Neural crest cell (in vitro differentiated cells): ENCODE measurements around the gene MDP1. TPM values are rescaled to one million over a fixed set of nuclear protein-coding genes. Genes with fewer than 3 reads are reported as not detected.

ENCODE experiments used
- DNase-seq: peaks from one replicate; pipeline ENCODE4 v3.0.0; 2021; ENCODE audit warnings: low read depth, mixed read lengths, low spot score
- H3K27ac Mint-ChIP-seq: one replicate; pipeline ENCODE4 v1.8.0; 2021; ENCODE audit warnings: mild to moderate bottlenecking, mixed read lengths; ENCODE audit not compliant: unreplicated experiment
- H3K27me3 Mint-ChIP-seq: 2 replicates; pipeline ENCODE4 v1.8.0; 2021; ENCODE audit warnings: low read depth, mild to moderate bottlenecking, mixed read lengths
- H3K36me3 Mint-ChIP-seq: 2 replicates; pipeline ENCODE4 v1.8.0; 2021; ENCODE audit warnings: low read depth, mild to moderate bottlenecking, mixed read lengths
- H3K4me1 Mint-ChIP-seq: 2 replicates; pipeline ENCODE4 v1.8.0; 2021; ENCODE audit warnings: mixed read lengths
- H3K4me3 Mint-ChIP-seq: one replicate; pipeline ENCODE4 v1.8.0; 2021; ENCODE audit warnings: mild to moderate bottlenecking, mixed read lengths
- H3K9me3 Mint-ChIP-seq: 2 replicates; pipeline ENCODE4 v1.8.0; 2021; ENCODE audit warnings: mixed read lengths
- CTCF ChIP-seq: fragments of 200-600 bp; sonication (generic); conservative IDR thresholded peaks from 2 replicates; pipeline ENCODE4 v1.5.0; 2021; ENCODE audit warnings: antibody characterized with exemption, mild to moderate bottlenecking
- total RNA-seq: library from RNA; stranded (reverse); gene quantifications from 2 replicates; pipeline ENCODE4 v1.2.1, GENCODE V29; 2021

Gene MDP1
- total RNA-seq, 1 donor from 2014 or later = 25.9 TPM

DNA sequence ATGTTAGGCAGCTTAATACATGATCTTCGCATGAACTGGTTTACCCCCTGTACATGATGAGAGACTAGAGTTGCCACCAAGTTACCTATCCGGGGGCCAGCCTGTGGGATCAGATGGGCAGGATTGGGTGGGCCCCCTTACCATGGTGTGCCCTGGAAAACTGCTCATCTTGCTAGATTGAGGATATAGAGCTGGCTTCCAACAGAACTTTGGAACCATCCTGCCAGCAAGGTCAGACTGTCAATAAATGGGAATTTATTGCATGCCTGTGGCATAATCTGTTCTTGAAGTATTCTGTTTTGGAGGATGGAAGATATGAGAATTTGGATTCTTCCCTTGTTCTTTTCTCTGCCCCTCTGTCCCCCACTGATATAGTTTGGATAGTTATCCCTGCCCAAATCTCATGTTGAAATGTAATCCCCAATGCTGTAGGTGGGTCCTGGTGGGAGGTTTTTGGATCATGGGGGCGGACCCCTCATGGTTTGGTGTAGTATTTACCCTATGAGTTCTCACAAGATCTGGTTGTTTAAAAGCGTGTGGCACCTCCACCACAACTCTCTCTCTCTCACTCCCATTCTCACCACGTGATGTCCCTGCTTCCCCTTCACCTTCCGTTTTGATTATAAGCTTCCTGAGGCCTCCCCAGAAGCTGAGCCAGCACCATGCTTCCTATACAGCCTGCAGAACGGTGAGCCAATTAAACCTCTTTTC lies 16.9 kb downstream of the MDP1 start:
- no peaks in the 10 kb centered on the region for H3K27me3 Mint-ChIP-seq
- no peaks in the 10 kb centered on the region for H3K9me3 Mint-ChIP-seq
- H3K4me1 Mint-ChIP-seq = peaks cover 36% of the 10 kb centered on the region
- TF ChIP-seq CTCF = no peak
- peak overlapping the region; percentile 70 for H3K27ac Mint-ChIP-seq
- no peak for DNase-seq
- H3K4me3 Mint-ChIP-seq = peak overlapping the region; percentile 63
- H3K36me3 Mint-ChIP-seq = peaks cover 30% of the 10 kb centered on the region

DNA sequence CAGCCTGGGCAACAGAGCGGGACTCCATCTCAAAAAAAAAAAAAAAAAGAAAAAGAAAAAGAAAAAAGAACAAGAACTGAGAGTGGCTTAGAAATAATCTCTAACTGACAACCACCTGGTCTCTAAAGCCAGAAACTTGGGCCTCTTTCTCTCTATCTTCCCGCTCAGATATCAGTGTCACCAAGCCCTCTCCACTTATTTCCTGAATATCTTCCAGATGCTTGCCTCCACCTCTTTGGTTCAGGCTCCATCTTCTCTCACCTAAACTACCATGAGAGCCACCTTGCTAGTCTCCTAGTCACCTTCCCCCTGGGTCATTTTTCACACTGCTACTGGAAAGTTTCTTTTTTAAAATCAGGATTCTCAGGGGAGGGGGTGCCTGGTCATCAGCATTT lies 18.8 kb downstream of the MDP1 start:
- H3K4me3 Mint-ChIP-seq = peak overlapping the region; percentile 96
- no peak overlapping the region for H3K27ac Mint-ChIP-seq
- H3K4me1 Mint-ChIP-seq = peaks cover 38% of the 10 kb centered on the region
- no peaks in the 10 kb centered on the region for H3K9me3 Mint-ChIP-seq
- peaks cover 30% of the 10 kb centered on the region for H3K36me3 Mint-ChIP-seq
- DNase-seq = no peak
- TF ChIP-seq CTCF = no peak
- H3K27me3 Mint-ChIP-seq = no peaks in the 10 kb centered on the region

GRCh38 chr14:24196071-24197055 lies 19.5 kb downstream of the MDP1 start:
- peaks cover 27% of the 10 kb centered on the region for H3K36me3 Mint-ChIP-seq
- H3K27me3 Mint-ChIP-seq = no peaks in the 10 kb centered on the region
- peaks cover 40% of the 10 kb centered on the region for H3K4me1 Mint-ChIP-seq
- DNase-seq = no peak
- H3K27ac Mint-ChIP-seq = peak overlapping the region; percentile 98
- peak overlapping the region; percentile 96 for H3K4me3 Mint-ChIP-seq
- H3K9me3 Mint-ChIP-seq = no peaks in the 10 kb centered on the region
- TF ChIP-seq CTCF = no peak

- Mint-ChIP-seq H3K4me1 (peaks cover 40% of the 10 kb centered on the region), H3K4me3 (peak within 1 kb of the TSS; percentile 96), H3K36me3 (peaks cover 26% of the 10 kb centered on the region), H3K27ac (peak within 1 kb of the TSS; percentile 98), H3K9me3 (no peaks in the 10 kb centered on the region), H3K27me3 (no peaks in the 10 kb centered on the region)
- TF ChIP-seq CTCF = no peak
- peak; percentile 75 for DNase-seq
These were observed 20.4 kb downstream of the MDP1 start, which contains the start of gene TM9SF1 for GRCh38 chr14:24195186-24196070. Gene TM9SF1 (minus strand): TSS chr14:24195441. CDS start chr14:24195019, 422 bp downstream.

- Mint-ChIP-seq H3K36me3 (peaks cover 24% of the 10 kb centered on the region), H3K4me3 (peak overlapping the region; percentile 96), H3K27me3 (no peaks in the 10 kb centered on the region), H3K9me3 (no peaks in the 10 kb centered on the region), H3K4me1 (peaks cover 40% of the 10 kb centered on the region), H3K27ac (peak overlapping the region; percentile 87)
- DNase-seq = no peak
- no peak for TF ChIP-seq CTCF
These were observed 21.0 kb downstream of the MDP1 start for GRCh38 chr14:24194873-24195185.
